SIG-M5 (cell line): ENCODE results near the gene IL22.
"Not testable (repeated sequence)": the region's sequence is repeated elsewhere in the genome, so short reads cannot be mapped to it uniquely, and the experiment has no call there.

Experiments used
- DNase-seq: peaks from one replicate; lab custom pipeline; 2025; lab: John Stamatoyannopoulos, UW

Gene IL22

DNA sequence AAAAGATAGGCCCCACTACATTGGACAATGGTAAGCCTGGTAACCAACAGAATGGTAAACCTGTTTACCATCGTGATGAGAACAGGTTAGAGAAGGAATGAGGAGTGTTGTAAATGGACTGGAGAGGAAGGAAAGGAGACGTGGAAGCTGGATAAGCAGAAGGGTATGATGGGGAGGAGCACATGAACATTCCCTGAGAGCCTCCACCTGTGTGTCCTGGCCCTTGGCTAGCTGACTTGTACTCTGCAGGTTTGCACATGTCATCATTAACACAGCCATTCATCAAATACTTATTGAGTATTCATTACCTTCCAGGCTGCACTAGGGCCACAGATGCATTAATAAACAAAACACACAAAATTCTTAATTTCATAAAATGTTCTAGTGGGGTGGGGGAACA is 23.4 kb downstream of the IL22 start:
- DNase-seq: no peak

DNA sequence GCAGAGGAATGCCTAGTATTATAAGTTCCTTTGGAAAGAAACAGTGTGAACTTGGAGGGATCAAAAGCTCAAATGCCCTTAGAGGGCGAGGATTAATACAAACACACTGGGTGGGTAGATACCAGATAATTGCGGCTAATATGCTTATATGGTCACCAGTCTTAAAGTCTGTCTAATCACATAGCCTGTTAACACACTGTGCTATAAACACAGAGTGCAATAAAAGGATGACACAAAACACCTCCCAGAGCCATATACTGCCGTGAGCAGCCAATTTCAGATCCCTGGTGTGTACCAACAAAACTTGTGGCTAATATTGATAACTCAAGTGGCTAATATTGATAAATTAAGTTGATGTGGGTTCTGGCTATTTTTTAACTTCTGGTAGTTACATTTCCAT is 26.0 kb downstream of the IL22 start:
- DNase-seq: no peak

DNA sequence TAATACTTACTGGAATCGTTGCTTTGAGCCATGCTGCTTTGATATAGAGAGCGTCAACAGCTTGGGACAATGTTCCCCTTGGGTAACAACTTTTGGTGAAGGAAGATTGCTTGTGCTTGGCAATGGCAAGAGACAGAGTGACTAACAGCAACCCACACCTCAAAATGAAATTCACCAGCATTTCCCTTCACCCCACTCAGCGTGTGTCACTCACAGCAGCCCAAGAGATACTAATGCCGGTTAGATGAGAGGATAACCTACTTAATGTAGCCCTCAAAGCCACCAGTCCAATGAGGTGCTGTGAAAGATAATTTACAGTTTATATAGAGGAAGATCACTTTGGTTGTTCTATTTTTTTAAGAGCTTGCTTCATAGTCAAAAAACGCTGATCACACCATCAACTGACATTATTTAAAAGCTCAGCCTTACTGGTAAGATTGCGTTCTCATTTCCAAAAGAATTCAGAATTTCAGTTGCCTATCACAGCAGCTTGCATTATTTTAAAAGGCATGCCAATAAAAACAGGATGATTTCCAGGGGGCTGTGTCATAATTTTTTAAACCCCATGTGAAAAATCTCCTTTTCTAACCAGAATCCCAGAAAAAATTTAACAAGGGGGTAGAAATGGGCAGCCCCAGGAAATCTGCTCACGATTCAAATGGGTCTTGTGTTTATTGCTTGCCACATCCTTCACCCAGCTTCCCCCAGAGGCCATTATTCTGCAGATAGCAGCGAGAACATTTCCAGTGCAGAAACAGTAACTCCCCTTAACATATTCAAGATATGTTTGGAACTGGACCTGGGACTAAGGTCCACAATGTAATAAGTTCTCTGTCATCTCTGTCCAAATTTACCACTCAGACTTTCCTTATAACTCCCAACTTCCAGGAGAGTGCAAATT is 27.6 kb downstream of the IL22 start, which contains the start of gene IL26:
TSS of gene IL26 (minus strand) at position 235 of the 901 bp plus-strand sequence. CDS start at position 181, 54 bp downstream.
- DNase-seq: no peak

DNA sequence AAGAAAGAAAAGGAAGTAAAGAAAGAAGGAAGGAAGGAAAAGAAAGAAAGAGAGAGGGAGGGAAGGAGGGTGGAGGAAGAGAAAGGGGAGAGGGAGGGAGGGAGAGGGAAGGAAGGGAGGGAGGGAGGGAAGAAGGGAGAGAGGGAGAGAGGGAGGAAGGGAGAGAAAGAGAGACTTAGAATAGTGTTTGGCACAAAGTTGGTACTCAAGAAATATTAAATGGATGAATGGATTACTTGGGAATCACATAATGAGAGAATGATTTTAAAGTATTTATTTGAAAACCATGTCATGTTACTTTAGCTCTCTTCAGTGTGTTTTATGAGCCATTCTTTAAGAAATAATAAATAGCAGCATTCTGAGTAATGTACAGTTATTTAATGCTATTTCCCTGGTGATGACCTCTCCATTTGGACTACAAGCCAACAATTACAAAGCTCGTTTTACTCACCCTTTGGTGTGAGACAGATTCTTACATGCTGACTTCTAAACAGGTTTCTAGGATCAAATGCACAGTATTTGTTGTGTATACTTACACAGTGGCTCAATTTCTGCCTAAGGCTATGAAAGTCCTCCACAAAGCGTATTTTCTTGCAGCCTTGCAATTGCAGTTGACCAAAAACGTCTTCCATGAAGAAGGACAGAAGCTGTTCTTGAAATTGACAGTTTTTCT is 28.7 kb downstream of the IL22 start:
- no peak for DNase-seq

DNA sequence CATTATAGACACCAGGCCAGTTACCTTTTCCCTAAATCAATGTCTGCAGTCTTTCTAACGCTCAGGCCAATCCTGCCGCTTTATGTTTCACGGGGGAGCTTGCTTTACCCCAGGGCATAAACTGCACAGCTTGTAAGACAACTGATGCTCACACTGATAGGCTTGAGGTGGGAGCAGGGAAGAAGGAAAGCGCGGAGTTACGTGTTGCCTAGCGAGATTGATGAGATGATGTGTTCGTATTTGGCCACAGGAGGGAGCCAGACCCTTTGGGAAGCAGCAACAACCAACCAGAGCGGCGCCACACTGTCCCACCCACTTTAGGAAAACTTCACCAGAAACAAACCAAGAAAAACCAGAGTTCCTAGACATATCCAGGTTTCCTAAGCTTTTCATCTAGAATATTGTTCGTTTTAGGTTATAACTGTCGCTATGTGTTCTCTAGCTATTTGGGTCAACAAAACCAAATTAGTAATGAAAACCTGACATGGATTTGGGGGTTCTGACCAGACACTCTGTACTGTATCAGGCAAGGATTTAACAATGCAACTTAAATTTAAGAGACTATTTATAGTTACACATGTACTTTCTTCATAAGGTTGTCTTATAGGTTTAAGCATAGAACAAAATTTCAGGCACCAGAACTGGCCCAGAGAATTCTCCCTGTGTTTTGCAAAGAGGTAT is 30.2 kb downstream of the IL22 start:
- no peak for DNase-seq

DNA sequence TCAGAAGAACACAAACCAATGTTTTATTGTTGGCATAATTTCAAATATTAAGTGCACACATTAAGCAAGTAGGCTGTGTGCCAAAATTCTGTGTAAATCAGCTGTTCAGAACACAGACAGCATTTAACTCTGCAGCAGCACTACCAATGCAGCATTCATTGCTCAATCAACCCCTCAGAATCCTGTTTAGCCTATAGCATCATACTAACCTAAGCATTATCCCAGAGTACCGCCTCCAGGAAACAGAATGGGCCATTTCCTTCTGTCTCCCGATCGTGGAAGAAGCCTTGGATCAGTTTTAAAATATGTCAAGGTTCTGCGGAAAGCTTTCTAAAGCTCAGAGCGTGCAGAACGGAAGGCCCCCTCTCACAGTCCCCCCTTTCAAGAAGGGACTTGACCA is 31.1 kb downstream of the IL22 start:
- DNase-seq: no peak

DNA sequence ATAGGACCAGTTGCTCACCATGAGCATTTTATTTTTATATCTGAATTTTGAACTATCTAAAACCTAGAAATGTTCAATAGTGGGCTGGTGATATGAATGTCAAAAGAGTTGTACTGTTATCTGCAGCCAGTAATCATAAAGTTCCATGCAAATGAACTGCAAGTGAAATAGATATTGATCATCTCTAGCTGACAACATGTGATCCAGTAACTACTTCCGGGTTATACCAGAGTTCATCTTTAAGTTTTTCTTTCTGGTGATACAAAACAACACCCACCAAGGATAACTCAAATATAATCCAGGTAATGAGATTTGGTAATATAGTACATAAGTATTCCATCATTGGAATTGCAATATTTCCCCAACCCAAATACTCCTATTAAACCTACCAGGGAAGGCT is 31.9 kb downstream of the IL22 start:
- DNase-seq: no peak

DNA sequence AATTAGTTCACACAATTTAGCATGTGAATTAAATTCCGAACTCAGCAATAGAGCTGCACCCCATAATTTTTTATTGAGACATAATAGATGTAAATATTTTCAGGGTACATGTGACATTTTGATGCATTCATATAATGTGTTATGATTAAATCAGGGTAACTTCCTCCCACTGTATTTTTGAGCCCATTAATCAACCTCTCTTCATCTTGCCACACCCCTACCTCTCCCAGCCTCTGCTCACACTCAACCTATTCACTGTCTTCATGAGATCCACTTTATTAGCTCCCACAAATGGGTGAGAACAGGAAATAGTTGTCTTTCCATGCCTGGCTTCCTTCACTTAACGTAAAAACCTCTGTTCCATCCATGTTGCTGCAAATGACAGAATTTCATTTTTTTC is 42.5 kb downstream of the IL22 start:
- DNase-seq: no peak

DNA sequence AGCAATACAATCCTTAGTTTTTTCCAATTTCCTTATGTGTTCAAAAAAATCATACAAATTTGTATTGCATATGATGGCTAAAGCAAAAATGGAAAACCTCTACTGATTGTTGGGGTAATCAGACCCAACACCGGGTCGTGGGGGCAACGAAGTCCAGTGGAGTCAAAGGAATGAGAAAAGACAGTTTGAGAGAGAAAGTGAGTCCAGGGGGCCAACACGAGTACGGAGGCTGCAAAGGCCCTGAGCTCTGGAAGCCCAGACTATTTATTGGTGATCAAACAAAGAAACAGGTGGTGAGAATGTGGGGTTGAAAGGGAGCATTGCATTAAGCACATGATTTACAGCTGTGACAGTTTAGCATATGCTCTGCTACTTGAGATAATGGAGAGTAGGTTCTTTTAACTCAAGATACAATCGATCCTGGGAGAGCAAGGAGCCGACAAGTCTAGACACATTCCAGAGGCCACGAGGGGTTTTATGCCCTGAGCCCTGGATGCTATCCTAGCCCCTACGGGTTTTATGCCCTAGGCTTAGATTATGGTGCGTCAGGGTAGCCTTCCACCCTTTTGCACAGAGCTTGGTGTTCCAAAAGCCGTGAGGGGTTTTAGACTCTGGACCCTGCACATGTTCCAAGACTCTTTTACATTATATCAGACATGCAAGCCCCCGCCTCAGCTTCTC is 44.2 kb downstream of the IL22 start:
- not testable (repeated sequence) for DNase-seq

DNA sequence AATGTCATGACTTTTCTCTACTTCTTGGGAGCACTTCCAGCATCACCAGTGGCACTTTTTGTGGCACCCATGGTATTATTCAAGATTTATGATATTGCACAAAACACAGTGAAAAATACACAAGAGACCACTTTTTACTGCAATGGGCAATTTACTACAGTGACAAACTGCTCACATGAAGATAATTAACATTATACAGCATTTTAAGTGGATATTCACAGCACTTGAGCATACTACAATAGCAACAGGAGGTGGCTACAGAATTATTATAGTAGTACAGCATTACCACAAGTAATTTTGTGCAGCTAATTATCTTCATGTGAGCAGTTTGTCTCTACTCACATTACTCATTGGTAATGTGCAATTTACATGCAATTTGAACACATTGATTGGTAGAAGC is 46.1 kb downstream of the IL22 start:
- no peak for DNase-seq

DNA sequence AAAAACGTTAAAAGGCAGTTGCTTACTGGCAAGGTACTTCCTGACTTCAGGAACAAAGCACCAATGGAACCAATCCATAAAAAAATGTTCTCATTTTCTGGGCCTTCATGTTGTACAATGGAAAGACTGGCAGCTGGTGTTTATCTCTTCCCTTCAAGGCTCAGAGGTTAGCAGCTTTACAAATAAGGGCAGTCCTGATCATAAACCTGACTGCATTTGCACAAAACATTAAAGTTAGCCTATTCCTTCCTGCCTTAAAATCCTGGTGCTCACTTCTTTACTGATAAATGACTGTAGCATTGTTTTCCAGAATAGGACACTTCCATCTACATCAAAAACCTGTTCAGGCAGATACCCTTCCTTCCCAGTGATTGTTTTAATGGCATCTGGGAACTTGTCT is 47.0 kb downstream of the IL22 start:
- no peak for DNase-seq

DNA sequence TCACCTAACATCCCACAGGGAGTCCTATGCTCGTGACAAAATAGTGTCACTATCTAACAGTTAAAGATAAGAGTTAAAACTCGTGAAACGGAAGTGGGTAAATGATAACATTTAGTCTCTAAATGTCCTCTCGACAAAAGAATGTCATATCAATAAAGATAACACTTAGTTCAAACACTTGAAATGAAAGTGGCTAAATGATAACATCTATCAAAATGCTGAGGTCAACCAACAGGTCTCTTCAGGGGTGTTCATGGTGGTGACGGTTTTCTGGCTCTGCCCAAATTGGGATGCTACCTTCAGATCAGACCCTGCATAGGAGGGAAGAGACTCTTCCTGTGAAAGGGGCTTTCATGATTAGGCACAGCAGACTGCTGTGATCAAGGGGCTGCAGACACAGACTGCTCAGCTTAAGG is 49.9 kb downstream of the IL22 start:
- no peak for DNase-seq

DNA sequence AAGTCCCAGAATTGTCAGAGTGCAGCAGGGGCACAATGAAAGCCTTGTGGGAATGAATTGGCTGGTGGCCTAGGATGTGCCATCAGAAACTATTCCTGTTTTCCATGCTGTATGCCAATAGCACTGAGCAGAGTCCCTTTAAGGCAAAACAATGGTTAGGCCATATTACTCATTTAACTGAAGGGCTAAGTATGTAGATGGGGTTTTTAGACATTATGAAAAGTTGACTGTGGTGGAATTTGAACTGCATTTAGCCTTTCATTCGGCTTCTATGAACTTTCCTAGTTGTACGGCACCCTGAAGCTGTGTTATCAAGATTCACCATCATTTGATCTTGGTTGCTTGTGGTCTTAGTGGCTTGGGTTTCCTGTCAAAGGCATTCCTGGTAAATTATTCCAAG is 52.5 kb downstream of the IL22 start:
- no peak for DNase-seq

DNA sequence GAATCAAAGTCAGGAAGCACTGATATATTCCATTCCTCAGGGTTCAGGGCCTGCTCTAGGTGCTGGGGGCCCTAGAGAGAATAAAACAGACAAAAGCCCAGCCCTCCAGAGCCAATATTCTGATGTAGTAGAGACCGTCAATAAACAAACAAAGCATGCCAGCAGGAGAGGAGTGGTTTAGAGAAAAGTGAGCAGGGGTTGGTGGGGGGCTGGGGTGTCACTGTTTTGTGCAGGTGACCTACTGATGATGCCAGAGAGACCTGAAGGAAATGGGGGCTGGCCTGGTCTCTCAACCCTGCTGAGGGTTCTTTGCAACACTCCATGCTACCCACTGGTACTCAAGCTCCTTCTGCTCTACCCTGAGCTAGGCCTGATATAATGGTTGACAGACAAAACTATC is 54.3 kb downstream of the IL22 start:
- no peak for DNase-seq

DNA sequence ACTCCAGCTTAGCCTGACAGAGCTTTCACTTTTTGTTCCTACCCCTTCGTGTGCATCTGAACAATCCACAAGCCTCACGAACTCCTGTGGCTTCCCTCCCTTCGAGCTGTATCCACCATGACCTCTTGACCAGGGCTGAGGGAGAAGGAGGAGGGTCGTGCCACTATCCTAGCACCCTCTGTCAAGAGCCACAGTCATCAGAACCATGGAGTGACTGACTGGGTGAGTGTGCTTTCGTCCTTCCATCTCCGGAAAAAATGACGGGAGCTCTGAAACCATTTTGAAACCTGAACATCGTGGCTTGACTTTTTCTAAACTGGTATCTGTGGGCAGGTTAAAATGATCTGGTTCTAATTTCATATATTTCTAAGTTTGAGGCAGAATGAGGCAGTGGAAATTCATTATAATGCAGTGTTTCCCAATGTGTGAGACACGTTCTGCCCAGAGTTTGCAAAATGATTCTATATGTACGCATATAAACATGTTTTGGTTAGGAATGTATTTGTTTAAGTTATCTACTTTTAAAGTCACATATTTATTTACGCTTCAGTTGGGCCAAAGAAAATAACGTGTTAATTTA is 54.8 kb downstream of the IL22 start:
- no peak for DNase-seq
